ENCODE measurements around the gene ALDH16A1.

Gene ALDH16A1

DNA sequence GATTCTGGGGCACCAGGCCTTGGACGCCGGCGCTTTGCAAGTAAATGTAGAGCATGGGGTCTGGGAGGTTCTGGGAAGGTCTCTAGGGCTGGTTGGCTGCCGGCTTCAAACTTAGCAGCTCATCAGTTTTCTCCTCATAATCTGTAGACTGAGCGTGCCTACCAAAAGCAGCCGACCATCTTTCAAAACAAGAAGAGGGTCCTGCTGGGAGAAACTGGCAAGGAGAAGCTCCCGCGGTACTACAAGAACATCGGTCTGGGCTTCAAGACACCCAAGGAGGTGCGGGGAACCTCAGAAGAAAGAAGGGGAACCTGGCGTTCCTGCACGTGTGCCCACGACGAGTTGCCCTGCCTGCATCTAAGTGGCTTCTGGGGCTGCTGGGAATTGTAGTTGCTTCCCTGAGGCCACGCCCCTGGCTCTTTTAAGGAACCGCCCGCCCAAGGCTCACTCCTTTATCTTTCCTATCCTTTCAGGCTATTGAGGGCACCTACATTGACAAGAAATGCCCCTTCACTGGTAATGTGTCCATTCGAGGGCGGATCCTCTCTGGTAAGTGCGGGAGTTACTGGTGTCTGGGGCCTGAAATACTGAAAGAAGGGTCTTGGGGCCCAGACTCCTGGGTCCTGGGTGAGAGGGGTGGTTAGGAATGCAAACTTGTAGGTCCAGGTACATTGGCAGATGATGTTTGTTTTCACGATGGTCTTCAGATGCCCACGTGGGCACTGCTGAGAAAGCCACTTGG lies 44.2 kb downstream of the ALDH16A1 start:
- peak overlapping the region; percentile 81 for H3K4me3 ChIP-seq (ENCODE audit: low read length)
- peak overlapping the region; percentile 98 for H3K9ac ChIP-seq (ENCODE audit: low read length)
- peaks cover 19% of the 10 kb centered on the region for H3K4me1 ChIP-seq (ENCODE audit: control insufficient read depth, low read depth, low read length)
- no peaks in the 10 kb centered on the region for H3K9me3 ChIP-seq (ENCODE audit: control insufficient read depth, low read depth, low read length)
- no peaks in the 10 kb centered on the region for H3K27me3 ChIP-seq (ENCODE audit: control insufficient read depth, insufficient read depth, low read length)
- peak overlapping the region; percentile 82 for H3K27ac ChIP-seq (ENCODE audit: low read length)
- H3K36me3 ChIP-seq (ENCODE audit: control insufficient read depth, low read depth, low read length), result peaks cover 35% of the 10 kb centered on the region

DNA sequence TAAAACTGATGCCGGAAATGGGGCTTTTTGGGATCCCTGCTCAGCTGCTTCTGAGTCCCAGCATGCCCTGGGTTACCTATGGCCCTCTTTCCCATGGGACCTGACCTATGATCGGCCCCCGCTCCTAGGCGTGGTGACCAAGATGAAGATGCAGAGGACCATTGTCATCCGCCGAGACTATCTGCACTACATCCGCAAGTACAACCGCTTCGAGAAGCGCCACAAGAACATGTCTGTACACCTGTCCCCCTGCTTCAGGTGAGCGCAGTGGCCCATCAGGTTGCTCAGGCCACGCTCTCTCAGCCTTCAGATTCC lies 44.7 kb downstream of the ALDH16A1 start:
- Histone ChIP-seq H3K27me3 (ENCODE audit: control insufficient read depth, insufficient read depth, low read length) (no peaks in the 10 kb centered on the region), H3K27ac (ENCODE audit: low read length) (no peak overlapping the region), H3K9ac (ENCODE audit: low read length) (peak overlapping the region; percentile 98), H3K36me3 (ENCODE audit: control insufficient read depth, low read depth, low read length) (peaks cover 30% of the 10 kb centered on the region), H3K4me1 (ENCODE audit: control insufficient read depth, low read depth, low read length) (peaks cover 19% of the 10 kb centered on the region), H3K4me3 (ENCODE audit: low read length) (peak overlapping the region; percentile 81), H3K9me3 (ENCODE audit: control insufficient read depth, low read depth, low read length) (no peaks in the 10 kb centered on the region)

DNA sequence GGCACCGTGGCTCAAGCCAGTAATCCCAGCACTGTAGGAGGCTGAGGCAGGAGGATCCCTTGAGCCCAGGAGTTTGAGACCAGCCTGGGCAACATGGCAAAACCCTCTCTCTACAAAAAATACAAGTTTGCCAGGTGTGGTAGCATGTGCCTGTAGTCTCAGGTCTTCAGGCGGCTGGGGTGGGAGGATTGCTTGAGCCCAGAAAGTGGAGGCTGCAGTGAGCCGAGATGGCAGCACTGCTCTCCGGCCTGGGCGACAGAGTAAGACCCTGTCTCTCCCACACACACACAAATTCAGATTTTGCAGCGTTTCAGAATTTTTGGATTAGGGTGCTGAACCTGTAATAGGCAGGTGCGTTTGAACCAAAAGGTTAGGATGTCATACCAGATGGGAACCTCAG lies 45.5 kb downstream of the ALDH16A1 start:
- H3K9me3 ChIP-seq (ENCODE audit: control insufficient read depth, low read depth, low read length), result no peaks in the 10 kb centered on the region
- peaks cover 28% of the 10 kb centered on the region for H3K36me3 ChIP-seq (ENCODE audit: control insufficient read depth, low read depth, low read length)
- H3K4me1 ChIP-seq (ENCODE audit: control insufficient read depth, low read depth, low read length), result peaks cover 19% of the 10 kb centered on the region
- H3K27ac ChIP-seq (ENCODE audit: low read length), result no peak overlapping the region
- no peaks in the 10 kb centered on the region for H3K27me3 ChIP-seq (ENCODE audit: control insufficient read depth, insufficient read depth, low read length)
- H3K9ac ChIP-seq (ENCODE audit: low read length), result no peak overlapping the region
- peak overlapping the region; percentile 81 for H3K4me3 ChIP-seq (ENCODE audit: low read length)

DNA sequence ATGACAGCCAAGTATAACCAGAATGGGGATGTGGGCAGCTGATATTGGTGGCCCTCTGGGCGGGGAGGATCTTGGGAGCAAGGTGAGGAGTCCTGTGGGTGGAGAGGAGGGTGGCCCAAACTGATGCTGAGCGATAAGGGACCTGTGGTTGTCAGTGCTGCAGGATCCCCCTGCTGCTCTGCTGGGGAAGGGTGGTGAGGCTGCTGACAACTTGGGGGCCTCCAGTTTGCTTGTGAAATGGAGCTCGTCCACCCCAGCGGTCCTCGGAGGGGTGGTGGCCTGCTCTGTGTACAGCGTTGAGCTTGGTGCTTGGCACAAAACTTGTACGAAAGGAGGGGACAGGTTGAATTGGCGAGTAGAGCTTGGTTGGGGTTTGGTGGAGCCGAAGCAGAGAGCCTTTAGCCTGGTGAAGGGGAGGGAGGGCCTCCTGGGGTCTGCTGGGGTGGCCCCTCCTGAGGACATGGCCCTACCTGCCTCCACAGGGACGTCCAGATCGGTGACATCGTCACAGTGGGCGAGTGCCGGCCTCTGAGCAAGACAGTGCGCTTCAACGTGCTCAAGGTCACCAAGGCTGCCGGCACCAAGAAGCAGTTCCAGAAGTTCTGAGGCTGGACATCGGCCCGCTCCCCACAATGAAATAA lies 46.1 kb downstream of the ALDH16A1 start:
- no peaks in the 10 kb centered on the region for H3K9me3 ChIP-seq (ENCODE audit: control insufficient read depth, low read depth, low read length)
- H3K27me3 ChIP-seq (ENCODE audit: control insufficient read depth, insufficient read depth, low read length), result no peaks in the 10 kb centered on the region
- no peak overlapping the region for H3K27ac ChIP-seq (ENCODE audit: low read length)
- H3K9ac ChIP-seq (ENCODE audit: low read length), result no peak overlapping the region
- H3K4me3 ChIP-seq (ENCODE audit: low read length), result no peak overlapping the region
- H3K4me1 ChIP-seq (ENCODE audit: control insufficient read depth, low read depth, low read length), result peaks cover 19% of the 10 kb centered on the region
- H3K36me3 ChIP-seq (ENCODE audit: control insufficient read depth, low read depth, low read length), result peaks cover 28% of the 10 kb centered on the region

GRCh38 chr19:49502866-49503581 lies 50.0 kb downstream of the ALDH16A1 start:
- Histone ChIP-seq H3K9me3 (ENCODE audit: control insufficient read depth, low read depth, low read length) (no peaks in the 10 kb centered on the region), H3K4me3 (ENCODE audit: low read length) (no peak overlapping the region), H3K27me3 (ENCODE audit: control insufficient read depth, insufficient read depth, low read length) (no peaks in the 10 kb centered on the region), H3K27ac (ENCODE audit: low read length) (no peak overlapping the region), H3K9ac (ENCODE audit: low read length) (no peak overlapping the region), H3K36me3 (ENCODE audit: control insufficient read depth, low read depth, low read length) (peaks cover 16% of the 10 kb centered on the region), H3K4me1 (ENCODE audit: control insufficient read depth, low read depth, low read length) (peaks cover 12% of the 10 kb centered on the region)

GRCh38 chr19:49503582-49503962 lies 50.5 kb downstream of the ALDH16A1 start:
- Histone ChIP-seq H3K27me3 (ENCODE audit: control insufficient read depth, insufficient read depth, low read length) (no peaks in the 10 kb centered on the region), H3K27ac (ENCODE audit: low read length) (no peak overlapping the region), H3K4me1 (ENCODE audit: control insufficient read depth, low read depth, low read length) (peaks cover 6% of the 10 kb centered on the region), H3K9ac (ENCODE audit: low read length) (no peak overlapping the region), H3K36me3 (ENCODE audit: control insufficient read depth, low read depth, low read length) (peaks cover 11% of the 10 kb centered on the region), H3K4me3 (ENCODE audit: low read length) (no peak overlapping the region), H3K9me3 (ENCODE audit: control insufficient read depth, low read depth, low read length) (no peaks in the 10 kb centered on the region)

GRCh38 chr19:49506575-49507105 lies 53.6 kb downstream of the ALDH16A1 start:
- no peak overlapping the region for H3K4me3 ChIP-seq (ENCODE audit: low read length)
- no peak overlapping the region for H3K9ac ChIP-seq (ENCODE audit: low read length)
- H3K27ac ChIP-seq (ENCODE audit: low read length), result no peak overlapping the region
- no peaks in the 10 kb centered on the region for H3K36me3 ChIP-seq (ENCODE audit: control insufficient read depth, low read depth, low read length)
- H3K27me3 ChIP-seq (ENCODE audit: control insufficient read depth, insufficient read depth, low read length), result no peaks in the 10 kb centered on the region
- H3K4me1 ChIP-seq (ENCODE audit: control insufficient read depth, low read depth, low read length), result no peaks in the 10 kb centered on the region
- H3K9me3 ChIP-seq (ENCODE audit: control insufficient read depth, low read depth, low read length), result no peaks in the 10 kb centered on the region

GRCh38 chr19:49507803-49508494 lies 54.9 kb downstream of the ALDH16A1 start:
- no peaks in the 10 kb centered on the region for H3K27me3 ChIP-seq (ENCODE audit: control insufficient read depth, insufficient read depth, low read length)
- no peaks in the 10 kb centered on the region for H3K4me1 ChIP-seq (ENCODE audit: control insufficient read depth, low read depth, low read length)
- H3K4me3 ChIP-seq (ENCODE audit: low read length), result no peak overlapping the region
- H3K36me3 ChIP-seq (ENCODE audit: control insufficient read depth, low read depth, low read length), result no peaks in the 10 kb centered on the region
- no peak overlapping the region for H3K9ac ChIP-seq (ENCODE audit: low read length)
- H3K9me3 ChIP-seq (ENCODE audit: control insufficient read depth, low read depth, low read length), result no peaks in the 10 kb centered on the region
- H3K27ac ChIP-seq (ENCODE audit: low read length), result no peak overlapping the region

GRCh38 chr19:49512970-49513745 lies 60.1 kb downstream of the ALDH16A1 start:
- H3K27me3 ChIP-seq (ENCODE audit: control insufficient read depth, insufficient read depth, low read length), result no peaks in the 10 kb centered on the region
- H3K9ac ChIP-seq (ENCODE audit: low read length), result peak overlapping the region; percentile 56
- H3K36me3 ChIP-seq (ENCODE audit: control insufficient read depth, low read depth, low read length), result no peaks in the 10 kb centered on the region
- H3K27ac ChIP-seq (ENCODE audit: low read length), result no peak overlapping the region
- no peaks in the 10 kb centered on the region for H3K4me1 ChIP-seq (ENCODE audit: control insufficient read depth, low read depth, low read length)
- no peaks in the 10 kb centered on the region for H3K9me3 ChIP-seq (ENCODE audit: control insufficient read depth, low read depth, low read length)
- peak overlapping the region; percentile 70 for H3K4me3 ChIP-seq (ENCODE audit: low read length)

- Histone ChIP-seq H3K27ac (ENCODE audit: low read length) (no peak overlapping the region), H3K9me3 (ENCODE audit: control insufficient read depth, low read depth, low read length) (no peaks in the 10 kb centered on the region), H3K27me3 (ENCODE audit: control insufficient read depth, insufficient read depth, low read length) (no peaks in the 10 kb centered on the region), H3K9ac (ENCODE audit: low read length) (peak overlapping the region; percentile 56), H3K36me3 (ENCODE audit: control insufficient read depth, low read depth, low read length) (no peaks in the 10 kb centered on the region), H3K4me1 (ENCODE audit: control insufficient read depth, low read depth, low read length) (no peaks in the 10 kb centered on the region), H3K4me3 (ENCODE audit: low read length) (peak overlapping the region; percentile 70)
These were observed 60.7 kb downstream of the ALDH16A1 start for GRCh38 chr19:49513746-49514118.

DNA sequence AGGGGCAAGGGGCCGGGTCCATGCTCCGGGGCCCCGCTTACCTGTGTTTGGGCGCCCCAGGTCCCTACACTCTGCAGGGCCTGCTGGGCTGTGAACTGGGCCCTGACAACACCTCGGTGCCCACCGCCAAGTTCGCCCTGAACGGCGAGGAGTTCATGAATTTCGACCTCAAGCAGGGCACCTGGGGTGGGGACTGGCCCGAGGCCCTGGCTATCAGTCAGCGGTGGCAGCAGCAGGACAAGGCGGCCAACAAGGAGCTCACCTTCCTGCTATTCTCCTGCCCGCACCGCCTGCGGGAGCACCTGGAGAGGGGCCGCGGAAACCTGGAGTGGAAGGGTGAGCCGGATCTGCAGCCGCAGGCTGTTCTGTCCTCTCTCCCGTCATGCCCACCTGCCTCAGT lies 61.1 kb downstream of the ALDH16A1 start:
- Histone ChIP-seq H3K4me3 (ENCODE audit: low read length) (peak overlapping the region; percentile 70), H3K9me3 (ENCODE audit: control insufficient read depth, low read depth, low read length) (no peaks in the 10 kb centered on the region), H3K36me3 (ENCODE audit: control insufficient read depth, low read depth, low read length) (no peaks in the 10 kb centered on the region), H3K9ac (ENCODE audit: low read length) (no peak overlapping the region), H3K4me1 (ENCODE audit: control insufficient read depth, low read depth, low read length) (no peaks in the 10 kb centered on the region), H3K27me3 (ENCODE audit: control insufficient read depth, insufficient read depth, low read length) (no peaks in the 10 kb centered on the region), H3K27ac (ENCODE audit: low read length) (no peak overlapping the region)

Data from iPS-18a (cell line).